H1 (cell line): ENCODE measurements around the gene SPEF1. TPM values are rescaled to one million over a fixed set of nuclear protein-coding genes. Genes with fewer than 3 reads are reported as not detected.

Source experiments
- CTCF ChIA-PET: fragments of 300-600 bp; sonication (Branson Sonifier 250); formaldehyde crosslinking; loops from one replicate; lab custom pipeline; 2021; ENCODE audit not compliant: partially characterized antibody; lab: Charles Lee
- POLR2A ChIA-PET: fragments of 300-600 bp; sonication (Branson Sonifier 250); formaldehyde crosslinking; loops from one replicate; lab custom pipeline; 2021; ENCODE audit warnings: inconsistent platforms; ENCODE audit not compliant: partially characterized antibody; lab: Charles Lee
- DNase-seq, 2 experiments: peaks; one replicate each; pipeline versions ENCODE4 v3.0.0 to v3.0.0-alpha.2; 2010 to 2022; ENCODE audit warnings: low spot score in 2 of 2, low read depth in 1 of 2, mixed read lengths in 1 of 2
- FAIRE-seq: peaks from 2 replicates; lab custom pipeline; 2011; peaks lifted over from hg19 to GRCh38; lab: Jason Lieb, UNC
- H2AFZ ChIP-seq: 2 replicates; pipeline ENCODE4 v1.8.1; 2012; ENCODE audit warnings: low read length, inconsistent platforms
- H2AK5ac ChIP-seq: 2 replicates; pipeline ENCODE4 v1.6.1; 2013; ENCODE audit warnings: low read depth, low read length
- H2BK120ac ChIP-seq: replicated peaks from 2 replicates; pipeline ENCODE3; 2013; ENCODE audit warnings: low read depth, low read length, inconsistent platforms
- H2BK12ac ChIP-seq: 2 replicates; pipeline ENCODE4 v1.6.1; 2013; ENCODE audit warnings: low read depth, low read length
- H2BK15ac ChIP-seq: 2 replicates; pipeline ENCODE4 v1.6.1; 2013; ENCODE audit warnings: low read length
- H2BK20ac ChIP-seq: 2 replicates; pipeline ENCODE4 v1.6.1; 2013; ENCODE audit warnings: low read length
- H2BK5ac ChIP-seq: 2 replicates; pipeline ENCODE4 v1.6.1; 2013; ENCODE audit warnings: low read depth, low read length
- H3K14ac ChIP-seq: 2 replicates; pipeline ENCODE4 v1.6.1; 2013; ENCODE audit warnings: inconsistent platforms; ENCODE audit not compliant: insufficient read length
- H3K18ac ChIP-seq: 2 replicates; pipeline ENCODE4 v1.6.1; 2013; ENCODE audit warnings: low read length; ENCODE audit errors: extremely low read depth
- H3K23ac ChIP-seq: 2 replicates; pipeline ENCODE4 v1.6.1; 2013; ENCODE audit warnings: inconsistent platforms; ENCODE audit not compliant: insufficient read length
- H3K23me2 ChIP-seq: 2 replicates; pipeline ENCODE4 v1.6.1; 2013; ENCODE audit warnings: low read depth, low read length
- H3K27ac ChIP-seq: 2 replicates; pipeline ENCODE4 v1.6.1; 2011; ENCODE audit warnings: low read depth, low read length, inconsistent platforms
- H3K27me3 ChIP-seq, 4 experiments: replicated peaks in 1 of 4; 1 replicate in 1 of 4; 2 replicates in 3 of 4; pipeline versions ENCODE4 v1.6.1 to v1.8.1; 2011 to 2013; ENCODE audit warnings: low read length in 3 of 4, mild to moderate bottlenecking in 3 of 4, inconsistent platforms in 2 of 4, mixed read lengths in 2 of 4, moderate library complexity in 1 of 4; ENCODE audit not compliant: control insufficient read depth in 3 of 4, insufficient read depth in 3 of 4; ENCODE audit errors: extremely low read depth in 1 of 4
- H3K36me3 ChIP-seq, 4 experiments: 2 replicates each; pipeline versions ENCODE4 v1.6.1 to v1.8.1; 2011 to 2013; ENCODE audit warnings: mild to moderate bottlenecking in 4 of 4, low read length in 3 of 4, moderate library complexity in 2 of 4, control low read depth in 1 of 4, inconsistent platforms in 1 of 4; ENCODE audit not compliant: insufficient read depth in 4 of 4, control insufficient read depth in 2 of 4
- H3K4ac ChIP-seq: replicated peaks from 2 replicates; pipeline ENCODE3; 2013; ENCODE audit warnings: low read length, low read depth, mixed read lengths, inconsistent platforms; ENCODE audit not compliant: insufficient read length
- H3K4me1 ChIP-seq, 4 experiments: replicated peaks in 1 of 4; 1 replicate in 1 of 4; 2 replicates in 3 of 4; pipeline versions ENCODE4 v1.6.1 to v1.8.1; 2011 to 2013; ENCODE audit warnings: low read length in 3 of 4, inconsistent platforms in 2 of 4, mixed read lengths in 1 of 4; ENCODE audit not compliant: insufficient read depth in 4 of 4, control insufficient read depth in 3 of 4
- H3K4me2 ChIP-seq, 2 experiments: 2 replicates each; pipeline versions ENCODE4 v1.6.1 to v1.8.1; 2011 to 2013; ENCODE audit warnings: low read depth in 2 of 2, low read length in 2 of 2, control low read depth in 1 of 2, inconsistent platforms in 1 of 2, mild to moderate bottlenecking in 1 of 2; ENCODE audit not compliant: insufficient read depth in 1 of 2
- H3K4me3 ChIP-seq, 4 experiments: fragments of 200-600, 300-600 bp in 1 of 4; sonication (generic), shearing (Covaris generic), sonication (Bioruptor Twin) in 1 of 4; 2 replicates each; pipeline versions ENCODE4 v1.5.1 to v1.8.1; 2011 to 2016; ENCODE audit warnings: low read length in 4 of 4, low read depth in 3 of 4, control low read depth in 2 of 4, inconsistent platforms in 2 of 4, mild to moderate bottlenecking in 2 of 4, mixed read lengths in 1 of 4, moderate library complexity in 1 of 4; ENCODE audit not compliant: insufficient read depth in 2 of 4; ENCODE audit errors: extremely low read depth in 1 of 4
- H3K56ac ChIP-seq: replicated peaks from 2 replicates; pipeline ENCODE3; 2013; ENCODE audit warnings: low read depth, mild to moderate bottlenecking, mixed read lengths, low read length, inconsistent platforms; ENCODE audit not compliant: insufficient read length
- H3K79me1 ChIP-seq: 2 replicates; pipeline ENCODE4 v1.6.1; 2013; ENCODE audit warnings: low read depth, low read length, control low read depth
- H3K79me2 ChIP-seq, 2 experiments: 2 replicates each; pipeline versions ENCODE4 v1.6.1 to v1.8.1; 2012 to 2013; ENCODE audit warnings: low read length in 2 of 2, mild to moderate bottlenecking in 2 of 2, inconsistent platforms in 1 of 2; ENCODE audit not compliant: insufficient read depth in 2 of 2, control insufficient read depth in 1 of 2
- H3K9ac ChIP-seq, 4 experiments: replicated peaks in 1 of 4; 1 replicate in 1 of 4; 2 replicates in 3 of 4; pipeline versions ENCODE4 v1.6.1 to v1.8.1; 2011 to 2013; ENCODE audit warnings: low read depth in 3 of 4, low read length in 3 of 4, control low read depth in 2 of 4, mild to moderate bottlenecking in 2 of 4, moderate library complexity in 2 of 4, inconsistent platforms in 1 of 4; ENCODE audit errors: extremely low read depth in 1 of 4
- H3K9me3 ChIP-seq, 2 experiments: 2 replicates each; pipeline versions ENCODE4 v1.6.1 to v1.8.1; 2012 to 2013; ENCODE audit warnings: mild to moderate bottlenecking in 2 of 2, moderate library complexity in 2 of 2, control low read depth in 1 of 2, inconsistent platforms in 1 of 2, low read depth in 1 of 2, low read length in 1 of 2, mixed read lengths in 1 of 2; ENCODE audit not compliant: insufficient read depth in 2 of 2
- H4K20me1 ChIP-seq, 2 experiments: replicated peaks in 1 of 2; 2 replicates each; pipeline versions ENCODE3 to v1.8.1; 2011 to 2013; ENCODE audit warnings: inconsistent platforms in 2 of 2, low read length in 2 of 2, mild to moderate bottlenecking in 1 of 2; ENCODE audit not compliant: insufficient read depth in 2 of 2, control insufficient read depth in 1 of 2
- H4K5ac ChIP-seq: 2 replicates; pipeline ENCODE4 v1.6.1; 2013; ENCODE audit warnings: low read length, low read depth, mixed read lengths, inconsistent platforms; ENCODE audit not compliant: insufficient read length
- H4K8ac ChIP-seq: 2 replicates; pipeline ENCODE4 v1.8.0; 2013; ENCODE audit warnings: mild to moderate bottlenecking, moderate library complexity, low read length, inconsistent platforms; ENCODE audit not compliant: insufficient read depth; ENCODE audit errors: extremely low read depth
- H4K91ac ChIP-seq: replicated peaks from 2 replicates; pipeline ENCODE3; 2013; ENCODE audit warnings: low read length, mixed read lengths, inconsistent platforms; ENCODE audit not compliant: insufficient read length
- ASH2L ChIP-seq: fragments of 200-600, 300-600 bp; sonication (generic); IDR thresholded peaks from one replicate; pipeline ENCODE4 v1.7.1; 2017; ENCODE audit warnings: low read length
- CBX5 ChIP-seq: fragments of 300-800, 300-1000 bp; sonication (generic); IDR thresholded peaks from 2 replicates; pipeline ENCODE4 v1.7.1; 2016; ENCODE audit warnings: antibody characterized with exemption, low read length, low read depth
- CHD2 ChIP-seq: IDR thresholded peaks from 2 replicates; pipeline ENCODE4 v1.6.1; 2012; ENCODE audit warnings: low read length, improper control_type of control experiment
- CREB1 ChIP-seq: IDR thresholded peaks from 2 replicates; pipeline ENCODE4 v1.6.1; 2012; ENCODE audit warnings: inconsistent platforms
- EZH2 ChIP-seq: fragments of 200-600 bp; sonication (generic); IDR thresholded peaks from 2 replicates; pipeline ENCODE4 v1.7.1; 2012; ENCODE audit warnings: low read depth, mild to moderate bottlenecking, moderate library complexity, low read length, inconsistent platforms; ENCODE audit not compliant: severe bottlenecking
- HDAC6 ChIP-seq: IDR thresholded peaks from one replicate; pipeline ENCODE4 v1.7.1; 2012; ENCODE audit warnings: low read depth, mild to moderate bottlenecking, inconsistent platforms, low read length, moderate library complexity
- KDM1A ChIP-seq: fragments of 200-600, 300-600 bp; sonication (generic); IDR thresholded peaks from 2 replicates; pipeline ENCODE4 v1.7.1; 2016; ENCODE audit warnings: mild to moderate bottlenecking, low read length, borderline replicate concordance
- RAD21 ChIP-seq, 2 experiments: IDR thresholded peaks in 1 of 2; conservative IDR thresholded peaks in 1 of 2; 2 replicates each; pipeline ENCODE4 v1.6.1; 2011; ENCODE audit warnings: low read depth in 2 of 2, low read length in 2 of 2, improper control_type of control experiment in 1 of 2, inconsistent platforms in 1 of 2, mild to moderate bottlenecking in 1 of 2, moderate library complexity in 1 of 2
- TAF1 ChIP-seq: IDR thresholded peaks from 2 replicates; pipeline ENCODE4 v1.6.1; 2011; ENCODE audit warnings: mild to moderate bottlenecking, low read depth, low read length
- YY1 ChIP-seq: IDR thresholded peaks from 2 replicates; pipeline ENCODE4 v1.6.1; 2011; ENCODE audit warnings: low read depth, mild to moderate bottlenecking, low read length
- WGBS, 2 experiments: shearing (Covaris generic) in 1 of 2; methylation state at CpG; one replicate each; pipeline versions ENCODE4 v1.1.6 to v1.1.7; 2013 to 2015; ENCODE audit warnings: low lambda C conversion rate in 2 of 2, mixed read lengths in 2 of 2, inconsistent platforms in 1 of 2, low coverage in 1 of 2, missing lambda C conversion rate in 1 of 2; ENCODE audit not compliant: insufficient replicate concordance in 2 of 2, insufficient coverage in 1 of 2, insufficient read length in 1 of 2; ENCODE audit errors: extremely low coverage in 1 of 2, missing lambda C conversion rate in 1 of 2; 5-methylcytosine and 5-hydroxymethylcytosine counted together
- polyA plus RNA-seq, 7 experiments: library from polyadenylated mRNA; depleted of rRNA in 3 of 7; stranded (reverse) in 5 of 7; unstranded in 2 of 7; fragments of >200 nt in 5 of 7; fragments of 200-250 nt in 2 of 7; gene quantifications; 1 replicate in 5 of 7; 2 replicates in 1 of 7; 4 replicates in 1 of 7; pipeline versions ENCODE4 v1.2.1 to v1.2.3, GENCODE V29; 2011 to 2013; ENCODE audit warnings: missing spikeins in 2 of 7, mixed read lengths in 2 of 7
- total RNA-seq: library from RNA; stranded (reverse); fragmentation: NEBNext Ultra II Directional; extraction: Animal tissue kit (Norgen Biotek cat#: 25700); gene quantifications from 2 replicates; pipeline ENCODE4 v1.2.1, GENCODE V29; 2021
- TF ChIP-seq, protein P1 (sequence below): IDR thresholded peaks from 2 replicates; pipeline ENCODE4 v1.6.1; 2012; ENCODE audit warnings: inconsistent platforms
- TF ChIP-seq, protein P2 (sequence below): IDR thresholded peaks from 2 replicates; pipeline ENCODE4 v1.6.1; 2011; ENCODE audit warnings: low read length, improper control_type of control experiment

The SPEF1 gene
- total and polyA plus RNA-seq, 2 of the 8 experiments (the other 6 are each of a cell fraction or from before 2014, with no cell fraction given) = 0.51 to 0.71 TPM

GRCh38 chr20:3788685-3789155, 7.5 kb upstream of the SPEF1 start:
- Histone ChIP-seq H4K5ac (no peak overlapping the region), H3K4me3 (no peak overlapping the region), H2AFZ (no peak overlapping the region), H3K4me2 (no peak overlapping the region), H3K79me2 (peaks cover 0 to 10% of the 10 kb centered on the region in 2 experiments; a peak in 1 of 4 replicates), H3K9ac (no peak overlapping the region), H3K9me3 (no peaks in the 10 kb centered on the region), H2BK20ac (no peak overlapping the region), H3K23me2 (peaks cover 3% of the 10 kb centered on the region; the same call in 1 of the 2 replicates), H3K18ac (no peak overlapping the region), H3K4me1 (peaks cover 0 to 13% (median 6%) of the 10 kb centered on the region in 4 experiments; a peak in 6 of 7 replicates), H3K14ac (no peak overlapping the region), H3K23ac (no peak overlapping the region), H3K79me1 (peaks cover 11% of the 10 kb centered on the region), H2BK12ac (no peak overlapping the region), H4K91ac (no peak overlapping the region), H2BK5ac (no peak overlapping the region), H3K56ac (no peak overlapping the region), H3K36me3 (peaks cover 0 to 5% (median 0%) of the 10 kb centered on the region in 4 experiments; a peak in 2 of 8 replicates), H3K27me3 (peaks cover 0 to 3% (median 0%) of the 10 kb centered on the region in 4 experiments; a peak in 3 of 7 replicates), H2BK15ac (no peak overlapping the region), H4K20me1 (peaks cover 7 to 11% of the 10 kb centered on the region in 2 experiments), H2AK5ac (no peak overlapping the region), H4K8ac (no peak overlapping the region), H3K27ac (no peak overlapping the region), H2BK120ac (no peak overlapping the region), H3K4ac (no peak overlapping the region)
- ChIA-PET CTCF (interaction anchor here (0.6 to 9.5 kb wide), 13 partner anchors 12 to 282 kb away, joined by 3 to 128 read pairs (median 4); partner anchors contain the start of gene AP5S1), POLR2A (interaction anchor here (0.9 to 2.8 kb wide), 3 partner anchors 9 to 32 kb away, joined by 3 to 15 read pairs (median 3); partner anchors contain the start of gene AP5S1)
- WGBS, 2 experiments = 55% methylated on average over 4 of the region's 4 CpGs; no CpG with 5 or more reads in 1 of the 2 experiments
- DNase-seq (no peak), FAIRE-seq (no peak)
- TF ChIP-seq CHD2 (no peak), EZH2 (no peak), KDM1A (no peak), RAD21 (IDR thresholded peaks at IDR 0.05 in 1 of 2, conservative IDR thresholded peaks at IDR 0.05 in 1 of 2; ENCODE audit: low read depth in 2 of 2, low read length in 2 of 2) (no peak), YY1 (no peak), ASH2L (no peak), CREB1 (no peak), HDAC6 (no peak), TAF1 (no peak), CBX5 (no peak)
- TF ChIP-seq, protein P1, sequence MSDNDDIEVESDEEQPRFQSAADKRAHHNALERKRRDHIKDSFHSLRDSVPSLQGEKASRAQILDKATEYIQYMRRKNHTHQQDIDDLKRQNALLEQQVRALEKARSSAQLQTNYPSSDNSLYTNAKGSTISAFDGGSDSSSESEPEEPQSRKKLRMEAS = no peak
- TF ChIP-seq, protein P2, sequence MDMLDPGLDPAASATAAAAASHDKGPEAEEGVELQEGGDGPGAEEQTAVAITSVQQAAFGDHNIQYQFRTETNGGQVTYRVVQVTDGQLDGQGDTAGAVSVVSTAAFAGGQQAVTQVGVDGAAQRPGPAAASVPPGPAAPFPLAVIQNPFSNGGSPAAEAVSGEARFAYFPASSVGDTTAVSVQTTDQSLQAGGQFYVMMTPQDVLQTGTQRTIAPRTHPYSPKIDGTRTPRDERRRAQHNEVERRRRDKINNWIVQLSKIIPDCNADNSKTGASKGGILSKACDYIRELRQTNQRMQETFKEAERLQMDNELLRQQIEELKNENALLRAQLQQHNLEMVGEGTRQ = no peak
